NB4 (cell line): Measurements from ENCODE around the gene RCOR2.

ENCODE experiments used
- DNase-seq: peaks from one replicate; pipeline ENCODE4 v3.0.0; 2010; ENCODE audit warnings: low read depth
- H3K4me3 ChIP-seq: one replicate; pipeline ENCODE4 v1.5.1; 2011; ENCODE audit warnings: mild to moderate bottlenecking, low read depth, low read length, moderate library complexity
- CTCF ChIP-seq: IDR thresholded peaks from one replicate; pipeline ENCODE4 v1.5.1; 2012; ENCODE audit warnings: low read depth, low read length
- MAX ChIP-seq: IDR thresholded peaks from 2 replicates; pipeline ENCODE4 v1.6.1; 2011; ENCODE audit warnings: low read depth, low read length
- MYC ChIP-seq: IDR thresholded peaks from 2 replicates; pipeline ENCODE4 v1.6.1; 2011; ENCODE audit warnings: low read depth, low read length
- POLR2A ChIP-seq: IDR thresholded peaks from 2 replicates; pipeline ENCODE4 v1.6.1; 2011; ENCODE audit warnings: mild to moderate bottlenecking; ENCODE audit not compliant: insufficient read length; ENCODE audit errors: extremely low read depth

Gene RCOR2

GRCh38 chr11:63874511-63874910 is 42.5 kb downstream of the RCOR2 start:
- TF ChIP-seq MAX: no peak
- no peak for TF ChIP-seq MYC
- no peak for TF ChIP-seq POLR2A
- TF ChIP-seq CTCF: no peak
- DNase-seq: no peak
- H3K4me3 ChIP-seq: no peak overlapping the region

- TF ChIP-seq POLR2A: no peak
- TF ChIP-seq MAX: no peak
- no peak for TF ChIP-seq CTCF
- TF ChIP-seq MYC: no peak
- DNase-seq: peak; percentile 30
- no peak overlapping the region for H3K4me3 ChIP-seq
These were observed 43.7 kb downstream of the RCOR2 start for GRCh38 chr11:63873311-63873710.

GRCh38 chr11:63872800-63873197 is 44.2 kb downstream of the RCOR2 start:
- no peak for DNase-seq
- no peak overlapping the region for H3K4me3 ChIP-seq
- TF ChIP-seq MAX: no peak
- no peak for TF ChIP-seq POLR2A
- TF ChIP-seq CTCF: no peak
- no peak for TF ChIP-seq MYC

- DNase-seq: peak; percentile 100
- H3K4me3 ChIP-seq: peak overlapping the region; percentile 51
- TF ChIP-seq CTCF (peak; percentile 62), MAX (peak; percentile 76; the same call in 1 of the 2 replicates), POLR2A (no peak), MYC (peak; percentile 90)
These were observed 44.8 kb downstream of the RCOR2 start for GRCh38 chr11:63871962-63872799.

- TF ChIP-seq POLR2A: no peak
- TF ChIP-seq MYC: no peak
- TF ChIP-seq MAX: no peak
- no peak for TF ChIP-seq CTCF
- no peak overlapping the region for H3K4me3 ChIP-seq
- no peak for DNase-seq
These were observed 46.4 kb downstream of the RCOR2 start for GRCh38 chr11:63870351-63871140.
